Measurements from ENCODE around the gene UNC5C. TPM values are rescaled to one million over a fixed set of nuclear protein-coding genes. Genes with fewer than 3 reads are reported as not detected.

The UNC5C gene
- total and polyA plus RNA-seq, 2 donors from 2014 or later = 0.84 to 3.1 TPM

DNA sequence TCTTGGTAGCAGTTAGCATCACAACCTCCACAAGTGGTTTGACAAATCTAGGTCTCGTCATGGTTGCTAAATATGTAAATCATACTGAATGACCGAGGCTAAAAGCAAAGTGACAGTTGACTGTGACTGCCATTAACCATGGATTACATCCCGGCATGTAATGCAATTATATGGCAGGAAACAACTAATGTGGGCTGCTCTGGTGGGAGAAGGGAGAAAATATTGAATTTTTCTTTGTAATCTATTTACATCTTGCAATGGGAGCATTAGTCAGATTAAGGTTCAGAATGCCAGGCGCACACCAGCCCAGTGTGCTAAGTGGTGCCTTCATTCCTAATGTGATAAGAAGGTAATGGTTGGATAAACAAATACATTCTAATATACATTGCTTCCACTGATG lies 35.8 kb downstream of the UNC5C start:
- Histone ChIP-seq H3K4me1 (ENCODE audit: control insufficient read depth in 2 of 3, insufficient read depth in 2 of 3, low read depth in 1 of 3, low read length in 3 of 3) (no peaks in the 10 kb centered on the region), H3K4me3 (ENCODE audit: low read length in 3 of 3) (no peak overlapping the region), H3K27ac (ENCODE audit: low read depth in 2 of 2, low read length in 2 of 2) (no peak overlapping the region), H3K9ac (ENCODE audit: low read length in 3 of 3) (no peak overlapping the region), H3K9me3 (ENCODE audit: control insufficient read depth in 2 of 3, insufficient read depth in 1 of 3, low read length in 3 of 3) (no peaks in the 10 kb centered on the region), H3K27me3 (ENCODE audit: control insufficient read depth, insufficient read depth, low read length) (no peaks in the 10 kb centered on the region), H3K36me3 (ENCODE audit: control insufficient read depth in 2 of 3, insufficient read depth in 3 of 3, low read length in 3 of 3) (no peaks in the 10 kb centered on the region)
- TF ChIP-seq, protein P1, sequence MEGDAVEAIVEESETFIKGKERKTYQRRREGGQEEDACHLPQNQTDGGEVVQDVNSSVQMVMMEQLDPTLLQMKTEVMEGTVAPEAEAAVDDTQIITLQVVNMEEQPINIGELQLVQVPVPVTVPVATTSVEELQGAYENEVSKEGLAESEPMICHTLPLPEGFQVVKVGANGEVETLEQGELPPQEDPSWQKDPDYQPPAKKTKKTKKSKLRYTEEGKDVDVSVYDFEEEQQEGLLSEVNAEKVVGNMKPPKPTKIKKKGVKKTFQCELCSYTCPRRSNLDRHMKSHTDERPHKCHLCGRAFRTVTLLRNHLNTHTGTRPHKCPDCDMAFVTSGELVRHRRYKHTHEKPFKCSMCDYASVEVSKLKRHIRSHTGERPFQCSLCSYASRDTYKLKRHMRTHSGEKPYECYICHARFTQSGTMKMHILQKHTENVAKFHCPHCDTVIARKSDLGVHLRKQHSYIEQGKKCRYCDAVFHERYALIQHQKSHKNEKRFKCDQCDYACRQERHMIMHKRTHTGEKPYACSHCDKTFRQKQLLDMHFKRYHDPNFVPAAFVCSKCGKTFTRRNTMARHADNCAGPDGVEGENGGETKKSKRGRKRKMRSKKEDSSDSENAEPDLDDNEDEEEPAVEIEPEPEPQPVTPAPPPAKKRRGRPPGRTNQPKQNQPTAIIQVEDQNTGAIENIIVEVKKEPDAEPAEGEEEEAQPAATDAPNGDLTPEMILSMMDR (IDR thresholded peaks at IDR 0.05; ENCODE audit: borderline replicate concordance, extremely low read depth, insufficient read depth) = no peak
- FAIRE-seq = no peak
- DNase-seq = no peak
- intact Hi-C loops (cut with DNase I) = no loop called here

- FAIRE-seq (no peak), DNase-seq (no peak)
- Histone ChIP-seq H3K27me3 (ENCODE audit: control insufficient read depth, insufficient read depth, low read length) (no peaks in the 10 kb centered on the region), H3K27ac (ENCODE audit: low read depth in 2 of 2, low read length in 2 of 2) (no peak overlapping the region), H3K9ac (ENCODE audit: low read length in 3 of 3) (no peak overlapping the region), H3K4me1 (ENCODE audit: control insufficient read depth in 2 of 3, insufficient read depth in 2 of 3, low read depth in 1 of 3, low read length in 3 of 3) (no peaks in the 10 kb centered on the region), H3K4me3 (ENCODE audit: low read length in 3 of 3) (no peak overlapping the region), H3K36me3 (ENCODE audit: control insufficient read depth in 2 of 3, insufficient read depth in 3 of 3, low read length in 3 of 3) (no peaks in the 10 kb centered on the region), H3K9me3 (ENCODE audit: control insufficient read depth in 2 of 3, insufficient read depth in 1 of 3, low read length in 3 of 3) (no peaks in the 10 kb centered on the region)
- TF ChIP-seq, protein P1 (IDR thresholded peaks at IDR 0.05; ENCODE audit: borderline replicate concordance, extremely low read depth, insufficient read depth) = no peak
- intact Hi-C loops (cut with DNase I) = no loop called here
These were observed 37.3 kb downstream of the UNC5C start for GRCh38 chr4:95511477-95511876.

DNA sequence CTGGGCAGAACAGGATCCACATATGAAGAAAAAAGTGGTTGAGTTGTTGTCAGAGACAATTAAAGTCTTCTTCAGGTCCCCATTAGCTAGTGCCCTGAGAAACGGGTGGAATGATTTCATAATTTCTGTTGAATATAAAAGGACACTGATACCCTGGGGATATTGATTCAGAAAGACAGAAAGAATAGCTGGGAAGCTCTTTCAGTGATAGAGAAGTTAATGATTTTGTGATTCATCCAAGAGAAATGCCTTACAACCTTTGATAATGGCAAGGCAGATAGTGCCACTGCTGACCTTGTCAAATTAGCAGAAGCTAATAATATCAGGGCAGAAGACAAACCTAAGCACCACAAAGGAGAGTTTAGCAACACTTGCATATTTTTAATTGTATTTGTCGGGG lies 37.9 kb downstream of the UNC5C start:
- Histone ChIP-seq H3K27me3 (ENCODE audit: control insufficient read depth, insufficient read depth, low read length) (no peaks in the 10 kb centered on the region), H3K36me3 (ENCODE audit: control insufficient read depth in 2 of 3, insufficient read depth in 3 of 3, low read length in 3 of 3) (no peaks in the 10 kb centered on the region), H3K9me3 (ENCODE audit: control insufficient read depth in 2 of 3, insufficient read depth in 1 of 3, low read length in 3 of 3) (no peaks in the 10 kb centered on the region), H3K4me1 (ENCODE audit: control insufficient read depth in 2 of 3, insufficient read depth in 2 of 3, low read depth in 1 of 3, low read length in 3 of 3) (no peaks in the 10 kb centered on the region), H3K27ac (ENCODE audit: low read depth in 2 of 2, low read length in 2 of 2) (no peak overlapping the region), H3K9ac (ENCODE audit: low read length in 3 of 3) (no peak overlapping the region), H3K4me3 (ENCODE audit: low read length in 3 of 3) (no peak overlapping the region)
- TF ChIP-seq, protein P1 (IDR thresholded peaks at IDR 0.05; ENCODE audit: borderline replicate concordance, extremely low read depth, insufficient read depth) = no peak
- DNase-seq (no peak), FAIRE-seq (no peak)
- intact Hi-C loops (cut with DNase I) = no loop called here

GRCh38 chr4:95510145-95510544 lies 38.6 kb downstream of the UNC5C start:
- H3K4me1 ChIP-seq (ENCODE audit: control insufficient read depth in 2 of 3, insufficient read depth in 2 of 3, low read depth in 1 of 3, low read length in 3 of 3) = no peaks in the 10 kb centered on the region
- FAIRE-seq = peak; percentile 96
- peak in 2 of 5 donors; percentile 40 to 62 for DNase-seq

More at GRCh38 chr4:95510145-95510544, 38.6 kb downstream of the UNC5C start:
- Histone ChIP-seq H3K4me3 (ENCODE audit: low read length in 3 of 3) (no peak overlapping the region), H3K36me3 (ENCODE audit: control insufficient read depth in 2 of 3, insufficient read depth in 3 of 3, low read length in 3 of 3) (no peaks in the 10 kb centered on the region), H3K27me3 (ENCODE audit: control insufficient read depth, insufficient read depth, low read length) (no peaks in the 10 kb centered on the region), H3K9ac (ENCODE audit: low read length in 3 of 3) (no peak overlapping the region), H3K27ac (ENCODE audit: low read depth in 2 of 2, low read length in 2 of 2) (no peak overlapping the region), H3K9me3 (ENCODE audit: control insufficient read depth in 2 of 3, insufficient read depth in 1 of 3, low read length in 3 of 3) (no peaks in the 10 kb centered on the region)
- intact Hi-C loops (cut with DNase I) = no loop called here
- TF ChIP-seq, protein P1 (IDR thresholded peaks at IDR 0.05; ENCODE audit: borderline replicate concordance, extremely low read depth, insufficient read depth) = peak; percentile 41
